Measurements from ENCODE around the gene INSR.

Gene INSR

GRCh38 chr19:7258840-7259395 lies 35.3 kb downstream of the INSR start:
- no peak overlapping the region for H3K4me3 ChIP-seq (ENCODE audit: low read depth, low read length)
- DNase-seq (ENCODE audit: low read depth), result no peak
- TF ChIP-seq CTCF (IDR thresholded peaks at IDR 0.05; ENCODE audit: low read depth, low read length, missing control alignments), result no peak

GRCh38 chr19:7258041-7258839 lies 36.0 kb downstream of the INSR start:
- no peak for TF ChIP-seq CTCF (IDR thresholded peaks at IDR 0.05; ENCODE audit: low read depth, low read length, missing control alignments)
- H3K4me3 ChIP-seq (ENCODE audit: low read depth, low read length), result no peak overlapping the region

GRCh38 chr19:7257148-7258040 lies 36.8 kb downstream of the INSR start:
- H3K4me3 ChIP-seq (ENCODE audit: low read depth, low read length), result no peak overlapping the region
- no peak for DNase-seq (ENCODE audit: low read depth)
- TF ChIP-seq CTCF (IDR thresholded peaks at IDR 0.05; ENCODE audit: low read depth, low read length, missing control alignments), result no peak

More at GRCh38 chr19:7258041-7258839, 36.0 kb downstream of the INSR start:
- no peak for DNase-seq (ENCODE audit: low read depth)

- TF ChIP-seq CTCF (IDR thresholded peaks at IDR 0.05; ENCODE audit: low read depth, low read length, missing control alignments), result no peak
- DNase-seq (ENCODE audit: low read depth), result no peak
- no peak overlapping the region for H3K4me3 ChIP-seq (ENCODE audit: low read depth, low read length)
These were observed 38.6 kb downstream of the INSR start for GRCh38 chr19:7255631-7256030.

GRCh38 chr19:7255119-7255518 lies 39.1 kb downstream of the INSR start:
- no peak overlapping the region for H3K4me3 ChIP-seq (ENCODE audit: low read depth, low read length)
- DNase-seq (ENCODE audit: low read depth), result no peak
- no peak for TF ChIP-seq CTCF (IDR thresholded peaks at IDR 0.05; ENCODE audit: low read depth, low read length, missing control alignments)

- TF ChIP-seq CTCF (IDR thresholded peaks at IDR 0.05; ENCODE audit: low read depth, low read length, missing control alignments), result no peak
- H3K4me3 ChIP-seq (ENCODE audit: low read depth, low read length), result no peak overlapping the region
- no peak for DNase-seq (ENCODE audit: low read depth)
These were observed 39.6 kb downstream of the INSR start for GRCh38 chr19:7254590-7254989.
